SK-N-SH (cell line): ENCODE results near the gene SLC26A4. TPM values are rescaled to one million over a fixed set of nuclear protein-coding genes. Genes with fewer than 3 reads are reported as not detected.

Source experiments
- CTCF ChIA-PET: fragments of 300-600, 350-600 bp; formaldehyde crosslinking; extraction: SDS; loops from one replicate; lab custom pipeline; 2021; lab: Yijun Ruan, JAX
- POLR2A ChIA-PET: fragments of 350-600 bp; sonication (Branson Sonifier 250); formaldehyde crosslinking; extraction: SDS; loops from one replicate; lab custom pipeline; 2020; ENCODE audit warnings: antibody characterized with exemption, inconsistent platforms; lab: Yijun Ruan, JAX
- DNase-seq: peaks from one replicate; pipeline ENCODE4 v3.0.0; 2012
- H2AFZ ChIP-seq: fragments of 200-600 bp; sonication (generic); 2 replicates; pipeline ENCODE4 v1.8.1; 2016; ENCODE audit warnings: antibody characterized with exemption, mild to moderate bottlenecking, low read depth
- H3F3A ChIP-seq: fragments of 200-600 bp; sonication (generic); replicated peaks from 2 replicates; pipeline ENCODE3; 2016; ENCODE audit warnings: antibody characterized with exemption, mild to moderate bottlenecking; ENCODE audit not compliant: insufficient read depth
- H3K27ac ChIP-seq, 2 experiments: fragments of 200-500 bp in 1 of 2; fragments of 200-600 bp in 1 of 2; sonication (Bioruptor generic) in 1 of 2; sonication (generic), shearing (Covaris generic) in 1 of 2; 2 replicates each; pipeline versions ENCODE4 v1.5.1 to v1.6.1; 2014 to 2016; ENCODE audit warnings: low read depth in 2 of 2, inconsistent platforms in 1 of 2, low read length in 1 of 2, mild to moderate bottlenecking in 1 of 2, mixed read lengths in 1 of 2
- H3K27me3 ChIP-seq: fragments of 200-600 bp; sonication (generic), shearing (Covaris generic); 2 replicates; pipeline ENCODE4 v1.6.1; 2016; ENCODE audit warnings: mixed run types; ENCODE audit not compliant: insufficient read depth
- H3K36me3 ChIP-seq, 2 experiments: fragments of 200-500 bp in 1 of 2; fragments of 200-600 bp in 1 of 2; sonication (Bioruptor generic) in 1 of 2; sonication (generic) in 1 of 2; replicated peaks in 1 of 2; 2 replicates each; pipeline versions ENCODE3 to v1.5.1; 2014 to 2016; ENCODE audit warnings: low read length in 1 of 2, mild to moderate bottlenecking in 1 of 2; ENCODE audit not compliant: insufficient read depth in 2 of 2, control insufficient read depth in 1 of 2
- H3K4me1 ChIP-seq, 2 experiments: fragments of 200-500 bp in 1 of 2; fragments of 200-600 bp in 1 of 2; sonication (Bioruptor generic) in 1 of 2; sonication (generic), shearing (Covaris generic) in 1 of 2; 2 replicates each; pipeline versions ENCODE4 v1.5.1 to v1.6.1; 2014 to 2016; ENCODE audit warnings: low read depth in 1 of 2, low read length in 1 of 2, mixed run types in 1 of 2; ENCODE audit not compliant: insufficient read depth in 2 of 2, control insufficient read depth in 1 of 2
- H3K4me2 ChIP-seq: fragments of 200-600 bp; sonication (generic), shearing (Covaris generic); 2 replicates; pipeline ENCODE4 v1.6.1; 2017; ENCODE audit warnings: mixed run types
- H3K4me3 ChIP-seq, 2 experiments: fragments of 200-500 bp in 1 of 2; fragments of 200-600 bp in 1 of 2; sonication (Bioruptor generic) in 1 of 2; sonication (generic), shearing (Covaris generic) in 1 of 2; 2 replicates each; pipeline versions ENCODE4 v1.5.1 to v1.8.1; 2014 to 2016; ENCODE audit warnings: low read depth in 2 of 2, inconsistent platforms in 1 of 2, low read length in 1 of 2, mild to moderate bottlenecking in 1 of 2, mixed read lengths in 1 of 2, moderate library complexity in 1 of 2
- H3K79me2 ChIP-seq: fragments of 200-600 bp; sonication (generic); 2 replicates; pipeline ENCODE4 v1.8.1; 2017; ENCODE audit warnings: mild to moderate bottlenecking; ENCODE audit not compliant: insufficient read depth
- H3K9ac ChIP-seq: fragments of 200-600 bp; sonication (generic); 2 replicates; pipeline ENCODE4 v1.6.1; 2017; ENCODE audit warnings: mixed run types
- H3K9me2 ChIP-seq: fragments of 200-600 bp; sonication (generic); 2 replicates; pipeline ENCODE4 v1.6.1; 2017; ENCODE audit warnings: mixed run types
- H3K9me3 ChIP-seq: fragments of 200-600 bp; sonication (generic); 2 replicates; pipeline ENCODE4 v1.6.1; 2017; ENCODE audit warnings: mixed run types, mild to moderate bottlenecking, moderate library complexity
- H4K20me1 ChIP-seq: fragments of 200-600 bp; sonication (generic); 2 replicates; pipeline ENCODE4 v1.6.1; 2017; ENCODE audit warnings: mild to moderate bottlenecking, mixed run types; ENCODE audit not compliant: insufficient read depth
- CHD2 ChIP-seq: fragments of 150-350 bp; IDR thresholded peaks from 2 replicates; pipeline ENCODE4 v1.6.1; 2018; ENCODE audit warnings: low read length; ENCODE audit not compliant: partially characterized antibody
- CTCF ChIP-seq: fragments of 200-600 bp; sonication (generic); IDR thresholded peaks from 2 replicates; pipeline ENCODE4 v1.6.1; 2017; ENCODE audit warnings: antibody characterized with exemption, mild to moderate bottlenecking, moderate library complexity
- ELF1 ChIP-seq: IDR thresholded peaks from 2 replicates; pipeline ENCODE4 v1.4.0; 2012
- JUND ChIP-seq: IDR thresholded peaks from 2 replicates; pipeline ENCODE4 v1.4.0; 2012
- MEF2A ChIP-seq: IDR thresholded peaks from 2 replicates; pipeline ENCODE4 v1.4.0; 2012; ENCODE audit warnings: low read depth, borderline replicate concordance
- NRF1 ChIP-seq: IDR thresholded peaks from 2 replicates; pipeline ENCODE4 v1.6.1; 2012; ENCODE audit warnings: low read depth, mild to moderate bottlenecking, low read length
- RAD21 ChIP-seq: IDR thresholded peaks from 2 replicates; pipeline ENCODE4 v1.6.1; 2012; ENCODE audit warnings: mild to moderate bottlenecking, low read length
- REST ChIP-seq: IDR thresholded peaks from 2 replicates; pipeline ENCODE4 v1.6.1; 2012; ENCODE audit warnings: mild to moderate bottlenecking, low read depth, low read length, moderate library complexity
- RXRA ChIP-seq: IDR thresholded peaks from 2 replicates; pipeline ENCODE4 v1.4.0; 2012; ENCODE audit warnings: low read depth, mild to moderate bottlenecking, borderline replicate concordance
- SIN3A ChIP-seq: IDR thresholded peaks from 2 replicates; pipeline ENCODE4 v1.6.1; 2012; ENCODE audit warnings: low read depth, mild to moderate bottlenecking, low read length, moderate library complexity, borderline replicate concordance
- USF2 ChIP-seq: fragments of 150-350 bp; IDR thresholded peaks from 2 replicates; pipeline ENCODE4 v1.6.1; 2017; ENCODE audit warnings: antibody characterized with exemption, low read length, low read depth, borderline replicate concordance
- YY1 ChIP-seq: IDR thresholded peaks from 2 replicates; pipeline ENCODE4 v1.4.0; 2012; ENCODE audit warnings: low read depth, mild to moderate bottlenecking
- WGBS: methylation state at CpG from one replicate; pipeline ENCODE4 v1.1.6; 2017; ENCODE audit warnings: low lambda C conversion rate; 5-methylcytosine and 5-hydroxymethylcytosine counted together
- polyA plus RNA-seq, 3 experiments: library from polyadenylated mRNA; depleted of rRNA; stranded (reverse); fragments of >200 nt; gene quantifications; 2 replicates each; pipeline ENCODE4 v1.2.3, GENCODE V29; 2012

Gene SLC26A4
- polyA plus RNA-seq, 1 of the 3 experiments (the other 2 are of a cell fraction): 0.61 TPM

DNA sequence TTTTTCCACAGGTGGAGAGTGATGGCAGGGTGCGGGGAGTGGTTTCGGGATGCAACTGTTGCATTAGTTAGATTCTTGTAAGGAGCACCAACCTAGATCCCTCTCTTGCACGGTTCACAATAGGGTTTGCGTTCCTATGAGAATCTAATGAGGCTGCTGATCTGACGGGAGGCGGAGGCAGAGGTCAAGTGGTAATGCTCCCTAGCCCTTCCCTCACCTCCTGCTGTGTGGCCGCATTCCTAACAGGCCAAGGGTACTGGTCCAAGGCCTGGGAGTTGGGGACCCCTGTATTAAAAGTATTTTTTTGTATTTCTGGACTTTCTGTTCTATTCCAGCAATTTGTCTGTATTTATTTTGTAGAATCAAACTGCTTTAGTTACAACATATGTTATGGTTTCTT, 90.5 kb downstream of the SLC26A4 start (continued):
- TF ChIP-seq REST (no peak), ELF1 (no peak), JUND (no peak), NRF1 (no peak), CTCF (no peak), CHD2 (no peak)

GRCh38 chr7:107754642-107755041, 94.0 kb downstream of the SLC26A4 start:
- H4K20me1 ChIP-seq: peaks cover 19% of the 10 kb centered on the region
- no peak overlapping the region for H3K4me2 ChIP-seq
- H2AFZ ChIP-seq: no peak overlapping the region
- H3K27ac ChIP-seq: no peak overlapping the region
- POLR2A ChIA-PET: no interaction called here
- H3K36me3 ChIP-seq: peaks cover 91 to 96% of the 10 kb centered on the region in 2 experiments
- no peaks in the 10 kb centered on the region for H3K27me3 ChIP-seq
- no peaks in the 10 kb centered on the region for H3K4me1 ChIP-seq
- no peak for DNase-seq
- H3K9me2 ChIP-seq: no peaks in the 10 kb centered on the region
- H3K9me3 ChIP-seq: no peaks in the 10 kb centered on the region
- no peak overlapping the region for H3K9ac ChIP-seq
- 93% methylated on average over 2 of the region's 2 CpGs for WGBS
- peaks cover 28% of the 10 kb centered on the region for H3K79me2 ChIP-seq
- CTCF ChIA-PET: no interaction called here
- peak; percentile 54 for TF ChIP-seq CTCF
- no peak for TF ChIP-seq MEF2A
- H3F3A ChIP-seq: peaks cover 25% of the 10 kb centered on the region
- no peak overlapping the region for H3K4me3 ChIP-seq

GRCh38 chr7:107758667-107759066, 98.0 kb downstream of the SLC26A4 start:
- WGBS: 100% methylated on average over 1 of the region's 1 CpG
- H4K20me1 ChIP-seq: no peaks in the 10 kb centered on the region
- no peaks in the 10 kb centered on the region for H3K4me1 ChIP-seq
- H2AFZ ChIP-seq: no peak overlapping the region
- POLR2A ChIA-PET: no interaction called here
- no peaks in the 10 kb centered on the region; the same call in 1 of the 2 replicates for H3K79me2 ChIP-seq
- H3K9ac ChIP-seq: no peak overlapping the region
- H3F3A ChIP-seq: peaks cover 26% of the 10 kb centered on the region
- no peaks in the 10 kb centered on the region for H3K9me3 ChIP-seq
- H3K27ac ChIP-seq: no peak overlapping the region
- peaks cover 85 to 88% of the 10 kb centered on the region in 2 experiments for H3K36me3 ChIP-seq
- no peak overlapping the region for H3K4me2 ChIP-seq
- CTCF ChIA-PET: interaction anchor here (1.0 to 1.4 kb wide), 2 partner anchors 116 to 387 kb away, joined by 3 read pairs; no protein-coding TSS in a partner anchor
- no peaks in the 10 kb centered on the region for H3K9me2 ChIP-seq
- H3K27me3 ChIP-seq: no peaks in the 10 kb centered on the region
- no peak overlapping the region for H3K4me3 ChIP-seq
- no peak for DNase-seq
- no peak for TF ChIP-seq RAD21
- TF ChIP-seq SIN3A: no peak
- no peak for TF ChIP-seq RXRA
- TF ChIP-seq REST: no peak
- TF ChIP-seq NRF1: no peak
- TF ChIP-seq YY1: no peak
- TF ChIP-seq USF2: no peak
- TF ChIP-seq CHD2: no peak
